HuH-7 (cell line): ENCODE results near the gene MOSPD2.
A peak's percentile ranks its signal among the peaks of the same experiment; 100 is the strongest.

Source experiments
- DNase-seq: peaks from one replicate; pipeline ENCODE4 v3.0.0; 2011; ENCODE audit warnings: low spot score

The MOSPD2 gene

GRCh38 chrX:14872851-14873675 lies at the start of gene MOSPD2, which contains the start of gene FANCB:
Gene MOSPD2, plus strand, starts transcription at chrX:14873421. Its CDS starts 108 bp downstream, at chrX:14873529.
Gene FANCB, minus strand, starts transcription at chrX:14873069. Its CDS starts 7,559 bp downstream, at chrX:14865510.
- DNase-seq = peak; percentile 66

GRCh38 chrX:14825851-14826250 lies 47.4 kb upstream of the MOSPD2 start:
- DNase-seq = no peak

- DNase-seq = no peak
Observed at GRCh38 chrX:14826319-14826718, 46.9 kb upstream of the MOSPD2 start.

DNA sequence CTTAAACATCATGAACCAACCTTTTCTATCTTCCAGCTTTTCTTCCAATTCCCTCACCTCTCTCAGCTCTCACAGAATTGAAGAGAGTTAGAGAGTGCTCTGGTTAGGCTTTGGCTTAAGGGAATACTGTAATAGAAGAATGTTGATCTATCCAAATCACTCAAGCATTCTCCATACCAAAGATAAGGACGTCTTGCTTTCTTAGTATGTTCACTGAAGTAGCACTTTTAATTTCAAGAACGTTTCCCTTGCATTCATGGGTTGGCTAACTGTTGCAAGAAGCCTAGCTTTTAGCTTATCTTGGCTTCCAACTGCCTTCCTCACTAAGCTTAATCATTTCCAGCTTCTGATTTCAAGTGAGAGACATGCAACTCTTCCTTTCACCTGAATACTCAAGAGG lies 43.6 kb upstream of the MOSPD2 start:
- DNase-seq = no peak

DNA sequence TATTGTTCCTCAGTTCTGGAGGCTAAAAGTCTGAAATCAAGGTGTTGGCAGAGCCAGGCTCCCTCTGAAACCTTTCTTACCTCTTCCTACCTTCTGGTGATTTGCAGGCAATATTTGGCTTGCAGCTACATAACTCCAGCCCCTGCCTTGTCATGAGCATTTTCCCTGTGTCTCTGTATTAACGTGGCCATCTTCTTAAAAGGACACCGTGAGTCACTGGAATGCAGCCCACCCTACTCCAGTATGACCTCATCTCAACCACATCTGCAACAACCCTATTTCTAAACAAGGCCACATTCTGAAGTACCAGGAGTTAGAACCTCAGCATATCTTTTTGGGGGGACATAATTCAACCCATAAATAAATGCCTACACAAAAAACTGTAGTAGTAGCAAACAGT lies 41.1 kb upstream of the MOSPD2 start:
- DNase-seq = no peak

GRCh38 chrX:14832586-14832985 lies 40.6 kb upstream of the MOSPD2 start:
- no peak for DNase-seq

- no peak for DNase-seq
Observed at GRCh38 chrX:14837155-14837554, 36.1 kb upstream of the MOSPD2 start.

DNA sequence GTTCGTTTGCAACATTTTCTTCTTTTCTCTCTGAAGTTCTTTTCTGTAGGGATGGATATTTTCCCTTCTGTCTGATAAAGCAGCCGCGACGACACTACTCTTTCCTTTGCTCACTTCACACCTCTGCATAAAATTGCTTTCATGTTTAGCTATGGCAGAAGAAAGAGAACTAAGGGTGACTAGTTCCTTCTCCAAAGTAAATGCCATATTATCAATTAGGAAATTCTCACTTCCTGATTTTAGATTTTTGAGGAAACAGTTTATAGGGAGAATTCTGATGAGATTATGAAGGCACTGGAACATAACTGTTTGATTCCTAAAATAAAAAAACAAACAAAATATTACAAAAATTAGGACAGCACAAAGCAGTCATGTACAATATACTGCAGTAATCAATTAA lies 29.6 kb upstream of the MOSPD2 start:
- no peak for DNase-seq

- DNase-seq = no peak
Observed at GRCh38 chrX:14851526-14851925, 21.7 kb upstream of the MOSPD2 start.

GRCh38 chrX:14864631-14865030 lies 8.6 kb upstream of the MOSPD2 start:
- no peak for DNase-seq

DNA sequence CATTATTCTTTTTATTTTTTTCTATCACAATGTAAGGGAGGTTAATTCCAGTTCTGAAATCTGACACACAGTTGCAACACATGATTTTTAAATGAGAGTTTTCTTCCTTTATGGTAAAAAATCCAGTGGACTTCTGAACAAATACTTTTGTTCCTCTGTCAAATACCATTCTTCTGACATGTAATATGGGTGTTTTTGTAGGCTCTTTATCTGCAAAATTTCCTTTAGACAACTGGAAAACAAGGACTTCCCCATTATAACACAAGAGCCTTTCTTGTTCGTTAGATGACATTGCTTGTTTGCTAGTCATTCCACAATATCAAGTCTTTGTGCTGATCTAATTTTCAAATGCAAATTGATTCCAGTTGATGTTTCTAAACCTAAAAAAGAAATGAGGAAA lies 8.0 kb upstream of the MOSPD2 start:
- DNase-seq = no peak

DNA sequence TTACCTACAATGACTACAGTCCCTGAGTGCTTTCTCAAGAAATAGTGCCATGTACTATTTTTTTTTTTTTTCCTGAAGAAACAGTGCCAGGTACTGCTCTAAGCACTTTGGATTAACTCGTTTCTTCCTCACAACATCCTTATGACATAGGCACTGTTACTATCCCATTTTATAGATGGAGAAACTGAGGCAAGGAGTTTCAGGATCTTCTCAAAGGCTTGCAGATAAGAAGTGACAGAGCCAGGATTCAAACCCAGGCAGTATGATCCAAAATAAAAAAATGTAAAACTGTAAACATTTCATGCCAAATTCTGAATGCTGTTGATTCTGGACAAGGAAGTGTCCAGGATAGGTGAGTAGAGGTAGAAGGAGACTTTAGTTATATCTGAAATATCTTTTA lies 1.5 kb upstream of the MOSPD2 start:
- no peak for DNase-seq

DNA sequence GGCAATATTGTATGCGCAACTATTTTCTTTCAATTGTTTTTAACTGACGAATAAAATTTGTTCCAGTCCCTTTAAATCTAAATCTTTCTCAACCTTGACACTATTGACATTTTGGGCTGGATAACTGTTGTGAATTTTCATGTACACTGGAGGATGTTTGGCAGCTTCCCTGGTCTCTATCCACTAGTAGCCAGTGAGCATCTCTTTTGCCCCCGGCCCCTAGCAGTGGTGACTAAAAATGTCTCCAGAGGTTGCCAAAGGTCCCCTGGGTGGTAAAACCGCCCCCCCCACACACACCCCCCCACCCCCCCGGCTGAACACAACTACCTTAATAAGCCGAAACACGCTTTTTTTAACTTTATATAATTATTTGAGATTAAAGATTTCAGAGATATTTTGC lies 866 bp upstream of the MOSPD2 start:
- no peak for DNase-seq

GRCh38 chrX:14873676-14874049 lies 442 bp downstream of the MOSPD2 start:
- peak; percentile 8 for DNase-seq

- no peak for DNase-seq
Observed at GRCh38 chrX:14875624-14876023, 2.4 kb downstream of the MOSPD2 start.

GRCh38 chrX:14883826-14884225 lies 10.6 kb downstream of the MOSPD2 start:
- DNase-seq = no peak

GRCh38 chrX:14884714-14885113 lies 11.5 kb downstream of the MOSPD2 start:
- DNase-seq = no peak

GRCh38 chrX:14886252-14886651 lies 13.0 kb downstream of the MOSPD2 start:
- DNase-seq = no peak

GRCh38 chrX:14896273-14896672 lies 23.1 kb downstream of the MOSPD2 start:
- DNase-seq = no peak

- no peak for DNase-seq
Observed at GRCh38 chrX:14897042-14897441, 23.8 kb downstream of the MOSPD2 start.

GRCh38 chrX:14899607-14900006 lies 26.4 kb downstream of the MOSPD2 start:
- no peak for DNase-seq

- DNase-seq = no peak
Observed at GRCh38 chrX:14902537-14902936, 29.3 kb downstream of the MOSPD2 start.

- DNase-seq = no peak
Observed at GRCh38 chrX:14903891-14904290, 30.7 kb downstream of the MOSPD2 start.

GRCh38 chrX:14913241-14913640 lies 40.0 kb downstream of the MOSPD2 start:
- no peak for DNase-seq
